Aorta (tissue), 5 donors: ENCODE measurements around the gene PMP22. TPM values are rescaled to one million over a fixed set of nuclear protein-coding genes. Genes with fewer than 3 reads are reported as not detected.
"Not testable (repeated sequence)": the region's sequence is repeated elsewhere in the genome, so short reads cannot be mapped to it uniquely, and the experiment has no call there.

ENCODE experiments used
- ATAC-seq: fragments of 200-7000 bp; cut with Tn5 transposase; one replicate; pipeline ENCODE4 v1.9.1; 2022; ENCODE audit warnings: moderate library complexity; ENCODE audit not compliant: low FRiP score
- DNase-seq, 2 donors: peaks; one replicate each; pipeline ENCODE4 v3.0.0-alpha.2; 2020
- H3K27ac ChIP-seq, 2 donors: one replicate each; pipeline ENCODE4 v1.5.1; 2013; ENCODE audit warnings: low read length in 2 of 2, mild to moderate bottlenecking in 2 of 2, moderate library complexity in 2 of 2, control low read depth in 1 of 2, inconsistent platforms in 1 of 2, low read depth in 1 of 2
- H3K27me3 ChIP-seq, 2 donors: one replicate each; pipeline ENCODE4 v1.6.1; 2013; ENCODE audit warnings: control low read depth in 1 of 2, low read length in 1 of 2, mild to moderate bottlenecking in 1 of 2, moderate library complexity in 1 of 2; ENCODE audit not compliant: insufficient read depth in 2 of 2, control insufficient read depth in 1 of 2
- H3K36me3 ChIP-seq, 2 donors: one replicate each; pipeline ENCODE4 v1.6.1; 2013; ENCODE audit warnings: control low read depth in 1 of 2, low read length in 1 of 2, mild to moderate bottlenecking in 1 of 2; ENCODE audit not compliant: insufficient read depth in 2 of 2, control insufficient read depth in 1 of 2
- H3K4me1 ChIP-seq, 2 donors: one replicate each; pipeline ENCODE4 v1.6.1; 2013; ENCODE audit warnings: low read length in 2 of 2, control low read depth in 1 of 2, mild to moderate bottlenecking in 1 of 2, moderate library complexity in 1 of 2; ENCODE audit not compliant: insufficient read depth in 2 of 2, control insufficient read depth in 1 of 2
- H3K4me3 ChIP-seq, 2 donors: one replicate each; pipeline ENCODE4 v1.5.1; 2013; ENCODE audit warnings: low read length in 2 of 2, control low read depth in 1 of 2, mild to moderate bottlenecking in 1 of 2
- H3K9me3 ChIP-seq: one replicate; pipeline ENCODE4 v1.6.1; 2013; ENCODE audit warnings: mild to moderate bottlenecking, low read length; ENCODE audit not compliant: control insufficient read depth
- WGBS, 2 donors: extraction: QIAGEN DNeasy Blood & Tissue Kit; methylation state at CpG; one replicate each; pipeline ENCODE4 v1.1.7; 2013; 5-methylcytosine and 5-hydroxymethylcytosine counted together
- intact Hi-C, 2 donors: fragments of 100-400 bp; cut with DNase I; formaldehyde crosslinking; loops; one replicate each; pipeline versions ENCODE4 v1.14.2 to v1.15.0; 2022
- polyA plus RNA-seq, 2 donors: library from polyadenylated mRNA; stranded (reverse); fragments of 200-250 nt; gene quantifications; one replicate each; pipeline ENCODE4 v1.2.3, GENCODE V29; 2013
- total RNA-seq, 2 donors: library from RNA; stranded (reverse); fragmentation: NEBNext Ultra II Directional; extraction: Animal tissue kit (Norgen Biotek cat#: 25700); gene quantifications; one replicate each; pipeline ENCODE4 v1.2.1, GENCODE V29; 2021
- donor health status: healthy with polysubstance abuse.
- donor health status: Bipolar disorder and iron deficiency.
- donor health status: DM: no; HTN: no; CAD: no.
- donor health status: DM: no; HTN: no; CAD: no.
- donor health status: DM: yes; HTN: yes; CAD: no.

PMP22 gene
- total and polyA plus RNA-seq, 4 donors = 87.8 to 226 (median 134) TPM

GRCh38 chr17:15230866-15231265, 34.3 kb downstream of the PMP22 start:
- peaks cover 2 to 10% of the 10 kb centered on the region in 2 donors for H3K36me3 ChIP-seq
- no peaks in the 10 kb centered on the region for H3K27me3 ChIP-seq
- H3K4me1 ChIP-seq = no peaks in the 10 kb centered on the region
- no peak for DNase-seq
- H3K27ac ChIP-seq = no peak overlapping the region
- H3K9me3 ChIP-seq = no peaks in the 10 kb centered on the region
- H3K4me3 ChIP-seq = no peak overlapping the region
- intact Hi-C loops = no loop called here
- no peak for ATAC-seq
- WGBS, 2 donors = 92 to 94% methylated on average over 18 of the region's 18 CpGs

GRCh38 chr17:15221827-15222226, 43.3 kb downstream of the PMP22 start:
- ATAC-seq, H3K4me1 ChIP-seq, H3K9me3 ChIP-seq, H3K36me3 ChIP-seq, H3K27me3 ChIP-seq, DNase-seq, intact Hi-C loops, H3K4me3 ChIP-seq, H3K27ac ChIP-seq: not testable (repeated sequence)
- 86 to 92% methylated on average over 3 of the region's 3 CpGs for WGBS, 2 donors

GRCh38 chr17:15220785-15221184, 44.3 kb downstream of the PMP22 start:
- 19 to 21% methylated on average over 2 of the region's 2 CpGs for WGBS, 2 donors
- intact Hi-C loops = no loop called here
- no peak for ATAC-seq

GRCh38 chr17:15216481-15216880, 48.6 kb downstream of the PMP22 start:
- no peak overlapping the region for H3K27ac ChIP-seq
- no peak for DNase-seq
- 82 to 95% methylated on average over 2 of the region's 2 CpGs for WGBS, 2 donors

More at GRCh38 chr17:15220785-15221184, 44.3 kb downstream of the PMP22 start:
- no peak overlapping the region for H3K27ac ChIP-seq
- H3K4me1 ChIP-seq = no peaks in the 10 kb centered on the region
- no peak overlapping the region for H3K4me3 ChIP-seq
- H3K27me3 ChIP-seq = no peaks in the 10 kb centered on the region
- no peaks in the 10 kb centered on the region for H3K9me3 ChIP-seq
- no peaks in the 10 kb centered on the region for H3K36me3 ChIP-seq
- no peak for DNase-seq

GRCh38 chr17:15213381-15214087, 51.6 kb downstream of the PMP22 start:
- Histone ChIP-seq H3K36me3 (no peaks in the 10 kb centered on the region), H3K4me1 (no peaks in the 10 kb centered on the region), H3K27me3 (no peaks in the 10 kb centered on the region), H3K27ac (no peak overlapping the region), H3K9me3 (no peaks in the 10 kb centered on the region), H3K4me3 (no peak overlapping the region)
- ATAC-seq (no peak), DNase-seq (no peak)
- WGBS, 2 donors = 72 to 73% methylated on average over 5 of the region's 5 CpGs
- intact Hi-C loops = no loop called here

More at GRCh38 chr17:15216481-15216880, 48.6 kb downstream of the PMP22 start:
- Histone ChIP-seq H3K36me3 (no peaks in the 10 kb centered on the region), H3K9me3 (no peaks in the 10 kb centered on the region), H3K27me3 (no peaks in the 10 kb centered on the region), H3K4me3 (no peak overlapping the region), H3K4me1 (no peaks in the 10 kb centered on the region)
- intact Hi-C loops = no loop called here
- ATAC-seq = no peak

GRCh38 chr17:15210247-15210646, 54.9 kb downstream of the PMP22 start:
- ATAC-seq (no peak), DNase-seq (no peak)
- Histone ChIP-seq H3K27ac (no peak overlapping the region), H3K4me3 (no peak overlapping the region), H3K36me3 (no peaks in the 10 kb centered on the region), H3K27me3 (no peaks in the 10 kb centered on the region), H3K4me1 (no peaks in the 10 kb centered on the region), H3K9me3 (no peaks in the 10 kb centered on the region)
- WGBS, 2 donors = 79 to 91% methylated on average over 1 of the region's 1 CpG
- intact Hi-C loops = no loop called here

- DNase-seq, intact Hi-C loops: not testable (repeated sequence)
- WGBS, 2 donors = 91 to 92% methylated on average over 2 of the region's 2 CpGs
Measured at GRCh38 chr17:15203062-15203461, 62.1 kb downstream of the PMP22 start.

GRCh38 chr17:15200574-15200973, 64.6 kb downstream of the PMP22 start:
- intact Hi-C loops, ATAC-seq, H3K4me1 ChIP-seq, H3K9me3 ChIP-seq, DNase-seq, H3K36me3 ChIP-seq, H3K27me3 ChIP-seq, H3K27ac ChIP-seq, H3K4me3 ChIP-seq: not testable (repeated sequence)
- 91 to 96% methylated on average over 2 of the region's 2 CpGs for WGBS, 2 donors

More at GRCh38 chr17:15203062-15203461, 62.1 kb downstream of the PMP22 start:
- H3K9me3 ChIP-seq, H3K27ac ChIP-seq, ATAC-seq, H3K4me3 ChIP-seq, H3K36me3 ChIP-seq, H3K4me1 ChIP-seq, H3K27me3 ChIP-seq: not testable (repeated sequence)

- DNase-seq (no peak), ATAC-seq (no peak)
- H3K27ac ChIP-seq = no peak overlapping the region
- intact Hi-C loops = no loop called here
- H3K9me3 ChIP-seq = peaks cover 3% of the 10 kb centered on the region
- H3K4me3 ChIP-seq = no peak overlapping the region
- H3K4me1 ChIP-seq = no peaks in the 10 kb centered on the region
- H3K36me3 ChIP-seq = no peaks in the 10 kb centered on the region
- H3K27me3 ChIP-seq = no peaks in the 10 kb centered on the region
- 87 to 92% methylated on average over 3 of the region's 3 CpGs for WGBS, 2 donors
Measured at GRCh38 chr17:15197229-15197628, 67.9 kb downstream of the PMP22 start.
